Testis (tissue), 3 donors: ENCODE measurements around the gene SLC22A16. TPM values are rescaled to one million over a fixed set of nuclear protein-coding genes. Genes with fewer than 3 reads are reported as not detected.
"Not testable (repeated sequence)": the region's sequence is repeated elsewhere in the genome, so short reads cannot be mapped to it uniquely, and the experiment has no call there.

Source experiments
- DNase-seq: peaks from one replicate; pipeline ENCODE4 v3.0.0-alpha.2; 2019
- H3K27ac ChIP-seq, 2 donors: fragments of 200-600 bp; sonication (generic); one replicate each; pipeline ENCODE4 v1.5.1; 2019
- H3K27me3 ChIP-seq: fragments of 200-600 bp; sonication (generic); one replicate; pipeline ENCODE4 v1.5.1; 2019
- H3K36me3 ChIP-seq: fragments of 200-600 bp; sonication (generic); one replicate; pipeline ENCODE4 v1.5.1; 2017; ENCODE audit warnings: low read depth; ENCODE audit errors: missing control alignments
- H3K4me1 ChIP-seq: fragments of 200-600 bp; sonication (generic); one replicate; pipeline ENCODE4 v1.5.1; 2019
- H3K4me3 ChIP-seq, 2 donors: fragments of 200-600 bp; sonication (generic); one replicate each; pipeline ENCODE4 v1.5.1; 2017 to 2019
- H3K9me3 ChIP-seq: fragments of 200-600 bp; sonication (generic); one replicate; pipeline ENCODE4 v1.5.1; 2017
- CTCF ChIP-seq, 3 experiments: fragments of 450-650 bp in 2 of 3; fragments of 200-600 bp in 1 of 3; sonication (generic) in 1 of 3; IDR thresholded peaks; one replicate each; pipeline ENCODE4 v1.5.1; 2016 to 2019; ENCODE audit warnings: antibody characterized with exemption in 3 of 3, mild to moderate bottlenecking in 2 of 3, moderate library complexity in 1 of 3
- POLR2A ChIP-seq: fragments of 450-650 bp; IDR thresholded peaks from one replicate; pipeline ENCODE4 v1.6.1; 2017; ENCODE audit warnings: antibody characterized with exemption, mild to moderate bottlenecking, moderate library complexity
- WGBS, 2 donors: methylation state at CpG; one replicate each; pipeline ENCODE4 v1.1.5; 2018; 5-methylcytosine and 5-hydroxymethylcytosine counted together
- intact Hi-C: fragments of 100-400 bp; cut with DNase I; formaldehyde crosslinking; loops from one replicate; pipeline ENCODE4 v1.15.1; 2023; ENCODE audit warnings: low total_unique reads
- polyA plus RNA-seq: library from polyadenylated mRNA; stranded (reverse); fragments of 350-450 nt; fragmentation: Illumina TruSeq; extraction: RNeasy Lipid Tissue Mini Kit (QIAGEN cat#74804); gene quantifications from one replicate; pipeline ENCODE4 v1.2.3, GENCODE V29; 2014; ENCODE audit warnings: low read depth, low replicate concordance; ENCODE audit not compliant: insufficient read depth
- total RNA-seq, 2 donors: library from RNA; depleted of rRNA; stranded (reverse); fragments of >200 nt; gene quantifications; one replicate each; pipeline ENCODE4 v1.2.3, GENCODE V29; 2016

Gene SLC22A16
- total and polyA plus RNA-seq, 3 donors from 2014 or later = 17.2 to 49.5 (median 25.0) TPM

GRCh38 chr6:110517034-110517433, 40.6 kb upstream of the SLC22A16 start:
- Histone ChIP-seq H3K36me3 (no peaks in the 10 kb centered on the region), H3K4me1 (no peaks in the 10 kb centered on the region), H3K4me3 (no peak overlapping the region), H3K27ac (no peak overlapping the region), H3K9me3 (no peaks in the 10 kb centered on the region), H3K27me3 (no peaks in the 10 kb centered on the region)
- 58 to 69% methylated on average over 2 of the region's 2 CpGs for WGBS, 2 donors
- intact Hi-C loops = no loop called here
- no peak for TF ChIP-seq CTCF (IDR thresholded peaks at IDR 0.05)
- DNase-seq = no peak

- H3K27ac ChIP-seq = no peak overlapping the region
- no peak overlapping the region for H3K4me3 ChIP-seq
- intact Hi-C loops = no loop called here
- no peaks in the 10 kb centered on the region for H3K36me3 ChIP-seq
- H3K9me3 ChIP-seq = no peaks in the 10 kb centered on the region
- no peaks in the 10 kb centered on the region for H3K27me3 ChIP-seq
- no peaks in the 10 kb centered on the region for H3K4me1 ChIP-seq
- no peak for DNase-seq
- no peak for TF ChIP-seq CTCF (IDR thresholded peaks at IDR 0.05)
- no peak for TF ChIP-seq POLR2A
- 80 to 93% methylated on average over 4 of the region's 4 CpGs for WGBS, 2 donors
Observed at GRCh38 chr6:110514818-110515217, 38.4 kb upstream of the SLC22A16 start.

- intact Hi-C loops = no loop called here
- Histone ChIP-seq H3K36me3 (no peaks in the 10 kb centered on the region), H3K4me1 (no peaks in the 10 kb centered on the region), H3K27ac (no peak overlapping the region), H3K9me3 (no peaks in the 10 kb centered on the region), H3K4me3 (no peak overlapping the region), H3K27me3 (no peaks in the 10 kb centered on the region)
- no peak for TF ChIP-seq POLR2A
- TF ChIP-seq CTCF (IDR thresholded peaks at IDR 0.05) = no peak
- no peak for DNase-seq
Observed at GRCh38 chr6:110512991-110513390, 36.6 kb upstream of the SLC22A16 start.

- intact Hi-C loops, H3K27ac ChIP-seq, H3K36me3 ChIP-seq, H3K4me1 ChIP-seq, H3K9me3 ChIP-seq, H3K27me3 ChIP-seq, H3K4me3 ChIP-seq, DNase-seq: not testable (repeated sequence)
Observed at GRCh38 chr6:110512549-110512948, 36.1 kb upstream of the SLC22A16 start.

- no peak overlapping the region for H3K27ac ChIP-seq
- 93 to 97% methylated on average over 1 of the region's 1 CpG for WGBS, 2 donors
- H3K4me1 ChIP-seq = no peaks in the 10 kb centered on the region
- H3K36me3 ChIP-seq = no peaks in the 10 kb centered on the region
- no peaks in the 10 kb centered on the region for H3K27me3 ChIP-seq
- TF ChIP-seq POLR2A (no peak), CTCF (IDR thresholded peaks at IDR 0.05) (no peak)
- intact Hi-C loops = no loop called here
- no peak for DNase-seq
- no peaks in the 10 kb centered on the region for H3K9me3 ChIP-seq
- no peak overlapping the region for H3K4me3 ChIP-seq
Observed at GRCh38 chr6:110511401-110511800, 35.0 kb upstream of the SLC22A16 start.
